GM21423 (cell line): ENCODE results near the gene ASPSCR1.

Experiments
- ATAC-seq: cut with Tn5 transposase; IDR thresholded peaks from one replicate; pipeline ENCODE4 v1.9.1; 2021; ENCODE audit warnings: mild to moderate bottlenecking, moderate library complexity; ENCODE audit not compliant: unreplicated experiment

The ASPSCR1 gene

DNA sequence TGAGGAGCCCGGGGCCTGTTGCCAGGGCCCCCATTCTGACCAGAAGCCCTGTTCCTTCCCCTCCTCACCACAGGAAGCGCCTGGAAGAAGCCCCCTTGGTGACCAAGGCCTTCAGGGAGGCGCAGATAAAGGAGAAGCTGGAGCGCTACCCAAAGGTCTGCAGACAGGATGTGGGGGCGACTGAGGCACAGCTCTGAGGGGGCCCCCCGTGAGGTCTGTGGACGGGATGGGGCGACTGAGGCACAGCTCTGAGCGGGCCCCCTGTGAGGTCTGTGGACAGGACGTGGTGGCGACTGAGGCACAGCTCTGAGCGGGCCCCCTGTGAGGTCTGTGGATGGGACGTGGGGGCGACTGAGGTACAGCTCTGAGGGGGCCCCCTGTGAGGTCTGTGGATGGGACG, 32.0 kb downstream of the ASPSCR1 start:
- no peak for ATAC-seq

DNA sequence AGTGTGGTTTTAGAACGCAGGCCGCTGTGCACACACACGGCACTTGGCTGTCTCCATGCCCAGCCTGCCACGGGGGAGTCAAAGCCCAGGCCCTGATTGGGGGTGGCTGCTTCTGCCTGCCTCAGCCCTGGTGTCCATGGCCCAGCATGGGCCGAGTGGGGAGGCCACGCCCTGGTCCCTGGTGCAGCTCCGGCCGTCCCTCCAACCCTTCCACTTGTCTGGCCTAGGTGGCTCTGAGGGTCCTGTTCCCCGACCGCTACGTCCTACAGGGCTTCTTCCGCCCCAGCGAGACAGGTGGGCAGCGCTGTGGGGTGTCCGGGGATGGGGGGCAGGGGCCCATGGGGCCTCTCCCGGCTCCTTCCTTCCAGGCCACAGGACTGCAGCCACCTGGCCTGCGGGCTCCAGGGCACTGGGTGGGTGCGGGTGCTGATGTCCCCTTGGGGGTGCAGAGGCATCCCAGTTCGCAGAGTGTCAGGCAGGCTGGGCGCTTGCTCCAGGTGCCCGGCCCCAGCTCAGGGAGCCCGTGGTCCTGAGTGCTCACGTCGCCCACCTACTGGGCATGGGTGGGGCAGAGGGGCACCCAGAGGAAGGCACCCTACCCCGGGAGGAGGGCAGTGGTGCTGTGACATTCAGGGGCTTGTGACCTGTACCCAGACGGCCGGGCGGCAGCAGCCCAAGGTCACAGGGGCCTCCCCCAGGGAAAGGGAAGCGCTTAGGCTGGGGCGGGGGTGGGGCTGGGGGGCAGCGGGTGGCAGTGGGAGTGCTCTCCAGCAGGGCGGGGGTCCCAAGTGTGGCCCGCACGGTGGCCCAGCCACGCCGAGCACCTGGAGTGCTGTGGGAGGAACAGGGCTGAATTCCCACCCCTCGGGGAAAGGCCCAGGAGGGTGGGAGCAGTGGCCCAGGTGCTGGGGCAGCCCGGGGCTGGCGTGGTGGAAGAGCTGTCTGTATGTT, 33.4 kb downstream of the ASPSCR1 start:
- ATAC-seq, result no peak

DNA sequence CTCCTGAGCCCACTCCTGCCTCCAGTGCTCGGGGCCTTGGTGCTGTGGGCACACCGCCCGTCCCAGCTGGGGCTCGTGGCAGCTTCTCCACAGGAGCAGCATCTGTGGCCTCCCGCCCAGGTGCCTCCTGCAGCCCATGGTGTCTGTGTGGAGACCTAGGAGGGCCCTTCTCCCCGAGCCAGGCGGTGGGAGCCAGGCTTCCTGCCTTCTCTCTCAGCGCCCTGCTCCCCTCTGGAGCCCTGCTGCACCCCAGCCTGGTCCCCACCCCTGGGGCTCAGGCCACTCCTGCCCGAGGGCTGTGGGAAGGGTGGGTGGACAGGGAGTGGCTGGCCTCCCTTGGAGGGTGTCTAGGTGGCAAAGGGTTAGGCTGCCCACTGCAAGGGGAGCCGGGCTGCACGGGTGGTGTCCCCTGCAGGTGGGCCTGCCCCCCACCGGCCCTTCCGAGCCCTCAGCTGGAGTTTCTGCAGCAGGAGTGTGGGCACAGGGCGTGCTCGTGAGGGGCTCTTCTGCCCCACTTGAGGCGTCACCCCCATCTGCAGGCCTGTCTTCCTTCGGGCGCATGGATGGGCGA, 34.3 kb downstream of the ASPSCR1 start:
- ATAC-seq, result no peak

DNA sequence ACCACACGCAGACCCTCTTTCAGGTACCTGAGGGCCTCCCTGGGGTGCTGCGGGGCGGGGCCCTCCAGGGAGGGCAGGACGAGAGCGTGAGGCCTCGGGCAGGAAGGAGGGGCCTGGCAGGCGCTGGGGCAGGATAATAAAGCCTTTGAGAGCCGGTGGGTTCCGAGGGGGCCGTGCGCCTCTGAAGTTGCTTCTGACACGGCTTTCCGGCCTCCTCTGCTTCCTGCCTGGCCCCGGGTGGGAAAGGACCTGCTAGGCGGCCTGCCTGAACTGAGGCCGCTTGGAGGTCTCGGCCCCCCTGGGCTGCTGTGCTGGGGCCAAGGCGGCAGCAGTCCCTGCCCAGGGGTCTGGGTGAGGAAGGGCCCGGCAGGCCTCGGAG, 34.8 kb downstream of the ASPSCR1 start:
- ATAC-seq, result no peak

DNA sequence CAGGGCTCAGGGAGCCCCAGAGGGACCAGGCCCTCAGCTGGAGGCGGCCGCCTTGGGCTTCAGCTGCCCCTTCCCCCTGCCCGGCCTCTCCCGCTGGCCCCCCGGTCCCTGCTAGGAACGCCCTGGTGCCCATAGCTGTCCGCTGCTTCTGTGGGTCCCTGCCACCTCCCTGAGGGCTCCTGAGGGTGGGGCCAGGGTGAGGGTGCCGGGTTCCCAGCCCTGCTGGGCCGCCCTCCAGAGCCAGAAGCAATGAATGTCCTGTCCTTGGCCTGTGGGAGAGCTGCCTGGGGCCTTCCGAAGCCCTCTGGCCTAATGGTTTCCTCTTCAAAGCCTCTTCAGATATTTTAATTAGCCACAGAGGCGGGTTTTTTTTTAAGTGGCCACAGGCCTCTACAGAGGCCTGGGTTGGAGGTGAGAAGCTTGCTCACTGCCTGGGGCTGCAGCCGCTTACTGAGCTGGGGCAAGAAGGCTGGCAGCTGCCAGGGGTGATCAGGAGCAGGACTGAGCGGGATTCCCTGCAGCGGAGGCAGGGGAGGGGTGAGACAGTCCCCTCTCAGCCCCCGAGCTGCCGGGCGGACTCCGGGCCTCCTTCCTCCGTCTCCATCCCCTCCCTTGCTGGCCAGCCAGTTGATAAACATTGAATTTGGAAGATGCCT, 35.3 kb downstream of the ASPSCR1 start:
- ATAC-seq, result no peak

DNA sequence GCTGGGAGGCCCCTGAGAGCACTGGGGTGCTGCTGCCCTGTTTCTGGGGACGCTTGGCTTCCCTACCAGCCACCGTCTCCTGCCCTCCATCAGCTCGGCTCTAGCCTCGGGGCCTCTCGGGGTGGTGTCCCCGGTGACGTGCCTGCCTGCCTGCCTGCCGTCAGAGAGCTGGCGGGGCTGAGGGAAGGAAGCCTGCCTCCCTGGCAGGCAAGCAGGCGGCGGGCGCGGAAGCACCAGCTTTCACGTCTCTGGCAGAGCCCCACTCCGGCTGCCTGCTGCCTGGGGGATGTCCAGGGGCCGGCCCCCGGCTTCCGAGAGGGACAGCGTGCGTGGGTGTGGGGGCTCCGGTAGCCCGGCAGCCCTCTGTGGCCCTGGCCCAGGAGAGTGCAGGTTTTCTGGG, 35.9 kb downstream of the ASPSCR1 start:
- ATAC-seq, result no peak

DNA sequence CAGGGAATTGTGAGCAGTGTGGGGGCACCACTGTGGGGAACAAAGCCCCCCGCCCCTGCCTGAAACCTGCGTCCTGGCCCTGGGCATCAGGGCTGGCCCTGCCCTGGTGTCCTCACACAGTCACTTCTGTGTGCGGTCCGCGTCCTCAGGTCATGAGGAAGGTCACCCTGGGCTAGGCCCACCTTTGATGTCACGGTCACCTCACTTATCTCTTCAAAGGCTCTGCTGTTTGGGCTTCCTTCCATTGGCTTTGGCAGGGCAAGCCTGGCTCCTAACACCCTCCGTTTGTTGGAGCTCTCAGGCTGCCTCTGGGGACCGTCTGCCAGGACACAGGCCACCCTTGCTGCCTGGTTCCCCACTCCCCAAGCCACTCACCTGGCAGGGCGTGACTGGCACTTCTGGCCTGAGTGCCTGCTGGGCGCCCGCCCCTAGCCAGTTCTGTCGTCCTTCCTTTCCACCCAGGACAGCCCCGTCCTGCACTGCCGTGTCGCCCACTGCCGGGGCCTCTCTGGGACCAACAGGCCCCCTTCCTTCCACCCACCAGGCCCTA, 36.4 kb downstream of the ASPSCR1 start:
- ATAC-seq, result no peak

DNA sequence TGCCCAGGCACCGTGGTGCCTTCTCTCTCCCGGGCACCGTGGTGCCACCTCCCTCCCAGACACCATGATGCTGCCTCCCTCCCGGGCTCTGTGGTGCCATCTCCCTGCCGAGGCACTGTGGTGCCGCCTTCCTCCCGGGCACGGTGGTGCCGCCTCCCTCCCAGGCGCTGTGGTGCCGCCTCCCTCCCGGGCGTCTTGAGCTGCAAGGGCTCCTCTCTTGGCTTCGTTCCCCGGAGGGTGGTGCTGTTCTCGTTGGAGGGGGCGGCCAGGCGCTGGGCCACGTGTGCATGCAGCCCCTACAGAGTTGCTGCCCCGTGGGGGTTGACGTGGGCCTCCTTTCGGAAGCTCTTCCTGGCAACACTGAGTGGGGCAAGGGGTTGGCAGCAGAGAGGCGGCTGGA, 37.0 kb downstream of the ASPSCR1 start:
- ATAC-seq, result no peak

DNA sequence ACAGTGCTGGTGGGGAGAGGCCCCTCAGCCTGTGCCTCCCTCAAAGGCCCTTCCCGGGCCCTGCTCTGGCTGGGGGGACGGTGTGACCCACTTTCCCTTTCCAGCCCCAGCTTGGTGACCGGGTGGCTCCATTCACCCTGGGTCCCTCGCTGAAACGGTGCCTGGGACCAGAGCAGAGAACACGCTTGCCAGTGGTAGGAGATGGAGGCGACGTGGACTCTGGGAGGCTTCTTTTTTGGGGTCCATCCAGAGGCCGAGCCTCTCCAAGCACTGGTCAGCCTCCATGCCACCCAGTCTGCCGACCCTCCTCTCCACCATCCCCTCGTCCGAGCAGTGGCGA, 37.5 kb downstream of the ASPSCR1 start:
- no peak for ATAC-seq

DNA sequence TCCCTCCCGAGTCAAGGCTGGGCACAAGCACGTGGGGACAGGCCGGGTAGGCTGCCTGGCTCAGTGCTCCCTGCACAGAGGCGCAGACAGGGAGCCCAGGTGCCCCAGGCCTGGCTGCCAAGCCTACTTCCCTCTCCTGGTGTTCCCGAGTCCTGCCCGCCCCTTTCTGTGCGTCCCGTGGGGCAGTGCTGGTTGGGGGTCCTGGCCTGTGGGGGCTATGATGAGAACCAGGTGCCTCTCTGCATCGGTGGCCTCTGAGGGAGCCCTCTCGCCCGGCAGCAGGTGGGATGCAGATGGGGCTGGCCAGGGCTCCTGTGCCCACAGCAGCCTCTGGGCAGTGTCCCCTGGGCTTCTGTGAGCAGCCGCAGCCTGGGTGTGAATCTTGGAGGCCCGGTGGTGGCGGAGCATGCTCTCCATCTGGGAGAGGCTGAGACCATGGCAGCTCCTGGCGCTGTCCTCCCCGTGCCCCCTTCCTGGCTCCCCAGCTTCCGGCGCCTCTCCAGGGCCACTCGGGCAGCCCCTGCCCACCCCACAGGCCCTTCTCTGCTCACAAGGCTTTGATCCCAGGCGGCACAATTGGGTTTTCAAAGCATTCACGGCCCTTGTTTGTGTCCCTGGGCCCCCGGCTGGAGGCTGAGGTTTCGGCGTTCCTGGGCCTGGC, 38.0 kb downstream of the ASPSCR1 start:
- no peak for ATAC-seq

DNA sequence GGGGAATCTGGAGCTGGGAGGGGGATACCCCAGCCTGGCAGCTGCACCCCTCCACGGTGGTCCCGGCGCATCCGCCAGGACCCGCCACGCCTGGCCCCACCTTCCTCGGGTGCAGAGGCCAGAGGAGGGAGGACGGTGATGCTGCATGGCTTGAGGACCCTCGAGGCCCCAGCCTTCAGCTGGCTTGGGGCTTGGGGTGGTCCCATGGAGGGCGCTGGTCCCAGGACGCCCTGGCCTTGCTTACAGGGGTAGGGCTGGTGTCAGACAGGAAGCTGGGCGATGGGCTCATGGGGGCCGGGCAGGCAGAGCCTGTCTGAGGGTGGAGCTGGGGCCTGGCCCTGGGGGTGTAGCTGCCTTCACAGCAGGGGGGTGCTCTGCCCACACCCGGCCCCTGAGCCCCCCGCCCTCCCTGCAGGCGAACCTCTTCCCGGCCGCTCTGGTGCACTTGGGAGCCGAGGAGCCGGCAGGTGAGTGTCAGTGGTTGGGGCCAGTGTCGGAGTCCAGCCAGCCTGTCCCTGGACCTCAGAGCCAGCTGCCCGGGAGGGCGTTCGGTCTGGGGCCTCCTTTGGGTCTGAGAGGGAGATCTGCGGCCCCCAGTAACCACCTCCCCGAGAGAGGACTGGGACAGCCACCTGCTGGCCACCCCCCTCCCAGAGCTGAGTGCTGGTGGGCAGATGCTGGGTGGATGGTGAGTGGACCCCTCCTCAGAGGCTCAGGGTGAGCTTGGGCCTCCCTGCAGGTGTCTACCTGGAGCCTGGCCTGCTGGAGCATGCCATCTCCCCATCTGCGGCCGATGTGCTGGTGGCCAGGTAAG, 38.8 kb downstream of the ASPSCR1 start:
- ATAC-seq, result no peak

DNA sequence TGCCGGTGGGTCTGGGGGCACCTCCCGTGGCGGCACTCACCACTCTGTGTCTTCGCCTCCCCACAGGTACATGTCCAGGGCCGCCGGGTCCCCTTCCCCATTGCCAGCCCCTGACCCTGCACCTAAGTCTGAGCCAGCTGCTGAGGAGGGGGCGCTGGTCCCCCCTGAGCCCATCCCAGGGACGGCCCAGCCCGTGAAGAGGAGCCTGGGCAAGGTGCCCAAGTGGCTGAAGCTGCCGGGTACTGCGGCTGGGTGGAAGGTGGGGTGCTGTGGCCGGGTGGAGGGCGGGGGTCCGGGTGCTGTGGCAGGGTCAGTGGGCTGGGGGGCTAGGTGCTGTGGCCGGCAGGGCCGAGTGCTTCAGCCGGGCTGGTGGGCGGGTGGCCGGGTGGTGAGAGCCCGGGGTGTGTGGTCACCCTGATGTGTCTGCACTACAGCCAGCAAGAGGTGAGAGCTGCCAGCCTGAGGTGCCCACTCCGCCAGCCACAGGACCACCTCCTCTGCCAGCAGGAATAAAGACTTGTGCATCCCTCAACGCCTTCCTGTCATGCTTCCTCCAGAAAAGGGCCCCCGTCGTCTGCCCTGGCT, 39.5 kb downstream of the ASPSCR1 start:
- no peak for ATAC-seq

DNA sequence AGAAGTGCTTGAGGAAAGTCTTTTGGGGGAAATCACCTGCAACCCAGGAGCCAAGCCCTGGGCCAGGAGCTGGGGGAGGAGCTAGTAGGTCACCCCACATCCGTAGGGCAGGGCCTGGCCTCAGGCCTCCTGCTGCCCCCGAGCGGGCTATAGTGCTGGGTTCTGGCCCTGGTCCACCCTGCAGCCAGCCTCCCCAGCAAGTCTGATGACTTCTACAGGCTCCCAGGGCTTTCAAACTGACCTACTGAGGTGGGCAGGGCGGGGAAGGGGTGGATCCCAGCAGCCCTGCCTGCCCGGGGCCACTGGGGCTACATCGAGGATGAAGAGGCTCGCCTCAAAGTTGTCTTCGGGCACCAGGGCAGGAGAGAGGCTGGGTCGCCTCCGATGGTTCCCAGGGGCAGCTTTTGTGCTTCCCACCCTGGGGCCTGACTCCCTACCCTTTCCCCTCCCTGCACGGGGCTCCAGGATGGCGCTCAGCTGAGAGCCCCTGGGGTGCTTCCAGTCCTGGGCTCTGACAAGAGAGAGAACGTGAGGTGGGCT, 40.3 kb downstream of the ASPSCR1 start:
- ATAC-seq, result no peak

DNA sequence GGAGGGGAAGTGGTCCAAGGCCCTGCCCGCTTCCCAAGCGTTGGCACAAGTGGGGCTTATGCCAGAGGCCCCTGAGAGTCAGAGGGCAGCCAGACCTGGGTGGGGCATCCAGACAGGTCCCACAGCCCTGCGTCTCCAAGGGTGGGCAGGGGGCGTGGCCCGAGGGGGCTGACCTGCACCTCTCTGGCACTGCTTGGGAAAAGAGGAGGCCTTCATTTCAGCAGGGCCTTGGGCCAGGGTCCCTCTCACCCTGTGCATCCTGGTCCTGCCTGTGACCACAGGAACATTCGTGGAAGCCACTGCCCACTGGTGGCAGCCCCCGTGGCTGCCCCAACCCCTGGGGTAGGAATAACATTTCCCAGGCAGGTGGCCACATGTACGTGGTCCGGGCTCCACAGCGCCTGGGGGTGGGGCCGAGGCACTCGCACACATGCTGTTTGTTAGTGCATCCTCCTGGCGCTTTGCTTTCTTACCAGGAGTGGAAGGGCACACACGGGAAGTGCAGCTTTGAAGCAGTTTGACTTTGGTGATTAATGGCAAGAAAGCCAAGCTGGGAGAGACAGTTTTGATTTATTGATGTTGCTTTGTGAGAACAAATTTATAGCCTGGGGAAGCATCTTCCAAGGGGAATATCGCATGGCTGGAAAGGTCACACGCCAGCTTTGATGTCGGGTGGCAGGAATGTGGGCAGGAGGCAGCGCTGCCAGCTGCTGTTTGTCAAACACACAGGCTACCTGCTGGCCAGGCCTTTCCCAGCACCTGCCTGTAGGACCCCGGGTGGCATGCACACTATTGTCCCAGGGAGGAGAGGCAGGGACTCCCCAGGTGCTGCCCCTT, 40.9 kb downstream of the ASPSCR1 start:
- ATAC-seq, result no peak

DNA sequence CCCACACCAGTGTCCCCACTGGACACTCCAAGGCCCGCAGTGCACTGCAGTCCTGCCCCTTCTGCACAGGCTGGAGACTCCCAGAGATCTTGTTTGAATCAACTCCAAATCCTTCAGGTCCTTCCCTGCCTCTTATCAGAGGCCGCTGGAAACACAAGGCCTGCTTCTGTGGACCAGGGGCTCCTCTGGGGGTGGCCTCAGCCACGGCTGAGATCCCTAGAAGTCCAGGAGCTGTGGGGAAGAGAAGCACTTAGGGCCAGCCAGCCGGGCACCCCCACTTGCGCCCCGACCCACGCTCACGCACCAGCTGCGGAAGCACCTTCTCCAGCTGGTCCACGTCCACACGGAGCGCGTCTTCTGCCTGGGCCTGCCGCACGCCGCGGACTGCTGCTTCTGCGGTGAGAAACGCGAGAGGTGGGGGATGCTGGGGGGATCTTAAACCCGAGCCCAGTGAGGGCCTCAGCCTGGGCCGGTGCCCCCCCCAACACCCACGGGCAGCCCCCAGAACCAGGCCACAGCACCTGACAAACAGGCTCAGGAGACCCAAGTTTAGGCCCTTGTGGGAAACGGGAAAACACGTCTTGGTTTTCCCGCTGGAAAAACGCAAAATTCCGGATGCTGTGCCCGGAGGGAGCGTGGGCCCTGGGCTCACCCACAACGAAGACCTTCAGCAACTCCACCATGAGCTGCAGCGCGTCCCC, 41.7 kb downstream of the ASPSCR1 start:
- ATAC-seq, result no peak

DNA sequence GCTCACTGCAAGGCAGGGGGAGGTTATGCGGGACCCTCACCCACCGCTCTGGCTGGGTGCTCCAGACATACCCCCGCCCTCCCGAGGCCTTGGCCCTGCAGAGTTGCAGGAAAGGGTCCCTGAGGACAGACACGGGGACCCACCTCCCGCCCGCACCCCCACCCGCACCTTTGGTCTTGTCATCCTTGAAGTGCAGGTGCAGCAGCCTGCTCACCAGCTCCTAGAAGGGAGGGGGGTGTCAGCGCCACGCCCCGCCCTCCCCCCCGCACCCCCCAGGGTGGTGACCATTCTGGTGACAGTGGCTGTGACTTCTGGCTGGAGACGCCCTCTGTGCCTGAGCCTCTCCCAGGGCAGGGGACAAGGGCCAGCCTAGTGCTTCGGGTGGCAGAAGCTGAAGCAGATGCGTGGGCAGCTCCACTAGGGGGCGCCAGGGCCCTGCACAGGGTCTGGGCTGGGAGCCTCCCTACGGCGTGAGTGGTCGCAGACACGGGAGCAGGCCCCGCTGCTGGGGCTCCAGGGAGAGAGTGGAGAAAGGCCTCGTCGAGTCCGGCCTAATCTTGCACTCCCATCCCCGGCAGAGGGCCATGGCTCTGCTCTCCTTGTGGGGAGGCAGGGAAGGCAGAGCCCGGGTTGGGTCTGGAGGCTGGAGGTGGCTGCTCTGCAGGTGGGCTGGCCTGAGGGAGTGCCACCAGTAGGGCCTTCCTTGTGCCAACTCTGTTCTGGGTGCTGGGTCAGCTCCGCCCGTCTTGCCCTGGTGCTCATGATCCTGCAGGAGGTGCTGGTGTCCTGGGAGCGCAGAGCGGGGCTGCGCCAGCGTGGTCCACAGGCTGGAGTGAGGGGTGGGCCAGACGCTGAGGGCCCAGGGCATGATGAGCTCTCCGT, 42.5 kb downstream of the ASPSCR1 start:
- ATAC-seq, result no peak

DNA sequence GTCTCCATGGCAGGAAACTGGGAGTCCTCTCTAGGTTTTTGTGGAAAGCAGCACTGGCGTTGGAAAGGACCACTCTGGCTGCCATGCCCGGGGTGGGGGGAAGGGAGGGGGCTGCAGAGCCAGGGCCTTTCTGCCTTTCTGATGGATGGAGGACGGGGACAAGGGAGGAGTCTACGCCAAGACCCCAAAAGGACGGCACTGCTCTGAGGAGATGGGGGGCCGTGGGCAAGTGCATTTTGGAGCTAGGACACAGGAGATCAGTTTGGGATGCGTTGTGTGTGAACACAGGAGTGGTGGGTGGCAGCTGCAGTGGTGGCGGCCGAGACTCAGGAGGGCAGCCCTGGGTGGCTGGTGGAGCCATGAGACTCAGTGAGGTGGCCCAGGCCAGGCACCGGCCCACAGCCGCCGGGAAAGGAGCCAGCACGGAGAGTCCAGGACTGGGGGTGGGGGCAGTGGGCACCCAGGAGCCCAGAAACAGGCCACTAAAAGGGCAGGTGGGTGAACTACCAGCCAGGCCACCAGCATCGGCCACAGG, 43.2 kb downstream of the ASPSCR1 start:
- no peak for ATAC-seq
